ENCODE results near the gene BMP6. TPM values are rescaled to one million over a fixed set of nuclear protein-coding genes. Genes with fewer than 3 reads are reported as not detected.

The BMP6 gene
- total RNA-seq, 2 experiments from 2014 or later: 0.14 to 0.27 TPM

GRCh38 chr6:7749478-7749877 is 23.6 kb downstream of the BMP6 start:
- ChIA-PET CTCF (interaction anchor here (0.7 kb wide), 1 partner anchor 85 kb away, joined by 4 read pairs; no protein-coding TSS in a partner anchor), POLR2A (no interaction called here)
- no peaks in the 10 kb centered on the region for H3K36me3 Mint-ChIP-seq (ENCODE audit: low read depth)
- intact Hi-C loops (cut with DNase I, micrococcal nuclease): no loop called here
- no peak for DNase-seq
- ATAC-seq: no peak
- H3K4me3 Mint-ChIP-seq: no peak overlapping the region
- no peaks in the 10 kb centered on the region for H3K9me3 Mint-ChIP-seq (ENCODE audit: low read depth)
- peaks cover 16% of the 10 kb centered on the region for H3K27me3 Mint-ChIP-seq
- H3K27ac Mint-ChIP-seq: no peak overlapping the region
- H3K4me1 Mint-ChIP-seq: no peaks in the 10 kb centered on the region

GRCh38 chr6:7750197-7750596 is 24.3 kb downstream of the BMP6 start:
- ATAC-seq: no peak
- Mint-ChIP-seq H3K36me3 (ENCODE audit: low read depth) (no peaks in the 10 kb centered on the region), H3K27me3 (peaks cover 13% of the 10 kb centered on the region), H3K9me3 (ENCODE audit: low read depth) (no peaks in the 10 kb centered on the region), H3K4me3 (no peak overlapping the region), H3K27ac (no peak overlapping the region), H3K4me1 (no peaks in the 10 kb centered on the region)
- ChIA-PET CTCF (interaction anchor here (1.0 kb wide), 1 partner anchor 17 kb away, joined by 4 read pairs; no protein-coding TSS in a partner anchor), POLR2A (no interaction called here)
- DNase-seq: no peak
- intact Hi-C loops (cut with DNase I, micrococcal nuclease): no loop called here

- intact Hi-C loops (cut with DNase I, micrococcal nuclease): no loop called here
- DNase-seq (no peak), ATAC-seq (no peak)
- H3K27ac Mint-ChIP-seq: no peak overlapping the region
- ChIA-PET CTCF (no interaction called here), POLR2A (no interaction called here)
- no peaks in the 10 kb centered on the region for H3K36me3 Mint-ChIP-seq (ENCODE audit: low read depth)
- H3K9me3 Mint-ChIP-seq (ENCODE audit: low read depth): no peaks in the 10 kb centered on the region
- peaks cover 30% of the 10 kb centered on the region for H3K27me3 Mint-ChIP-seq
- H3K4me1 Mint-ChIP-seq: no peaks in the 10 kb centered on the region
- H3K4me3 Mint-ChIP-seq: no peak overlapping the region
These were observed 32.6 kb downstream of the BMP6 start for GRCh38 chr6:7758456-7758855.

GRCh38 chr6:7759320-7759719 is 33.4 kb downstream of the BMP6 start:
- no peak for ATAC-seq

GRCh38 chr6:7761051-7761450 is 35.2 kb downstream of the BMP6 start:
- intact Hi-C loops (cut with DNase I, micrococcal nuclease): no loop called here
- no peaks in the 10 kb centered on the region for H3K4me1 Mint-ChIP-seq
- POLR2A ChIA-PET: no interaction called here
- H3K36me3 Mint-ChIP-seq (ENCODE audit: low read depth): no peaks in the 10 kb centered on the region
- H3K27me3 Mint-ChIP-seq: peaks cover 23% of the 10 kb centered on the region
- H3K9me3 Mint-ChIP-seq (ENCODE audit: low read depth): no peaks in the 10 kb centered on the region
- DNase-seq (no peak), ATAC-seq (no peak)
- CTCF ChIA-PET: no interaction called here
- H3K27ac Mint-ChIP-seq: no peak overlapping the region
- no peak overlapping the region for H3K4me3 Mint-ChIP-seq

More at GRCh38 chr6:7759320-7759719, 33.4 kb downstream of the BMP6 start:
- Mint-ChIP-seq H3K27me3 (peaks cover 25% of the 10 kb centered on the region), H3K9me3 (ENCODE audit: low read depth) (no peaks in the 10 kb centered on the region), H3K27ac (no peak overlapping the region), H3K4me1 (no peaks in the 10 kb centered on the region), H3K36me3 (ENCODE audit: low read depth) (no peaks in the 10 kb centered on the region), H3K4me3 (no peak overlapping the region)
- no peak for DNase-seq
- POLR2A ChIA-PET: no interaction called here
- intact Hi-C loops (cut with DNase I, micrococcal nuclease): no loop called here
- CTCF ChIA-PET: no interaction called here

- CTCF ChIA-PET: interaction anchor here (0.5 to 0.6 kb wide), 2 partner anchors 40 to 46 kb away, joined by 3 to 5 read pairs; no protein-coding TSS in a partner anchor
- H3K36me3 Mint-ChIP-seq (ENCODE audit: low read depth): no peaks in the 10 kb centered on the region
These were observed 36.9 kb downstream of the BMP6 start for GRCh38 chr6:7762760-7763159.

GRCh38 chr6:7763881-7764280 is 38.0 kb downstream of the BMP6 start:
- CTCF ChIA-PET: no interaction called here
- H3K4me1 Mint-ChIP-seq: no peaks in the 10 kb centered on the region
- ATAC-seq: no peak

More at GRCh38 chr6:7762760-7763159, 36.9 kb downstream of the BMP6 start:
- intact Hi-C loops (cut with DNase I, micrococcal nuclease): no loop called here
- Mint-ChIP-seq H3K27ac (no peak overlapping the region), H3K4me1 (no peaks in the 10 kb centered on the region), H3K4me3 (no peak overlapping the region), H3K9me3 (ENCODE audit: low read depth) (no peaks in the 10 kb centered on the region), H3K27me3 (peaks cover 15% of the 10 kb centered on the region)
- POLR2A ChIA-PET: no interaction called here
- no peak for DNase-seq
- no peak for ATAC-seq

GRCh38 chr6:7765575-7766325 is 39.9 kb downstream of the BMP6 start:
- DNase-seq: no peak
- POLR2A ChIA-PET: no interaction called here
- Mint-ChIP-seq H3K27ac (no peak overlapping the region), H3K27me3 (peaks cover 7% of the 10 kb centered on the region), H3K4me1 (no peaks in the 10 kb centered on the region), H3K4me3 (no peak overlapping the region), H3K36me3 (ENCODE audit: low read depth) (no peaks in the 10 kb centered on the region), H3K9me3 (ENCODE audit: low read depth) (no peaks in the 10 kb centered on the region)
- intact Hi-C loops (cut with DNase I, micrococcal nuclease): no loop called here
- CTCF ChIA-PET: interaction anchor here (0.5 kb wide), 1 partner anchor 176 kb away, joined by 3 read pairs; no protein-coding TSS in a partner anchor
- ATAC-seq: no peak

More at GRCh38 chr6:7763881-7764280, 38.0 kb downstream of the BMP6 start:
- Mint-ChIP-seq H3K27ac (no peak overlapping the region), H3K4me3 (no peak overlapping the region), H3K27me3 (peaks cover 11% of the 10 kb centered on the region), H3K9me3 (ENCODE audit: low read depth) (no peaks in the 10 kb centered on the region), H3K36me3 (ENCODE audit: low read depth) (no peaks in the 10 kb centered on the region)
- intact Hi-C loops (cut with DNase I, micrococcal nuclease): no loop called here
- POLR2A ChIA-PET: no interaction called here
- no peak for DNase-seq

GRCh38 chr6:7769702-7770101 is 43.8 kb downstream of the BMP6 start:
- Mint-ChIP-seq H3K27me3 (peaks cover 2% of the 10 kb centered on the region), H3K9me3 (ENCODE audit: low read depth) (no peaks in the 10 kb centered on the region), H3K4me1 (no peaks in the 10 kb centered on the region), H3K27ac (no peak overlapping the region), H3K4me3 (no peak overlapping the region), H3K36me3 (ENCODE audit: low read depth) (no peaks in the 10 kb centered on the region)
- POLR2A ChIA-PET: no interaction called here
- ATAC-seq: no peak
- CTCF ChIA-PET: no interaction called here
- no peak for DNase-seq
- intact Hi-C loops (cut with DNase I, micrococcal nuclease): no loop called here

GRCh38 chr6:7770111-7770510 is 44.2 kb downstream of the BMP6 start:
- peaks cover 2% of the 10 kb centered on the region for H3K27me3 Mint-ChIP-seq
- intact Hi-C loops (cut with DNase I, micrococcal nuclease): no loop called here
- ChIA-PET CTCF (interaction anchor here (1.0 kb wide), 1 partner anchor 39 kb away, joined by 4 read pairs; no protein-coding TSS in a partner anchor), POLR2A (no interaction called here)
- DNase-seq: no peak
- H3K9me3 Mint-ChIP-seq (ENCODE audit: low read depth): no peaks in the 10 kb centered on the region
- H3K4me3 Mint-ChIP-seq: no peak overlapping the region
- no peaks in the 10 kb centered on the region for H3K4me1 Mint-ChIP-seq
- H3K36me3 Mint-ChIP-seq (ENCODE audit: low read depth): no peaks in the 10 kb centered on the region
- ATAC-seq: no peak
- no peak overlapping the region for H3K27ac Mint-ChIP-seq

- H3K36me3 Mint-ChIP-seq (ENCODE audit: low read depth): no peaks in the 10 kb centered on the region
- H3K9me3 Mint-ChIP-seq (ENCODE audit: low read depth): no peaks in the 10 kb centered on the region
- H3K27me3 Mint-ChIP-seq: peaks cover 4% of the 10 kb centered on the region
- H3K4me1 Mint-ChIP-seq: no peaks in the 10 kb centered on the region
- no peak for ATAC-seq
- H3K27ac Mint-ChIP-seq: no peak overlapping the region
- no peak overlapping the region for H3K4me3 Mint-ChIP-seq
- no peak for DNase-seq
- ChIA-PET CTCF (interaction anchor here (1.0 kb wide), 1 partner anchor 40 kb away, joined by 4 read pairs; no protein-coding TSS in a partner anchor), POLR2A (no interaction called here)
- intact Hi-C loops (cut with DNase I, micrococcal nuclease): no loop called here
These were observed 44.7 kb downstream of the BMP6 start for GRCh38 chr6:7770601-7771000.

GRCh38 chr6:7773322-7773721 is 47.4 kb downstream of the BMP6 start:
- ATAC-seq (no peak), DNase-seq (no peak)
- Mint-ChIP-seq H3K4me3 (no peak overlapping the region), H3K9me3 (ENCODE audit: low read depth) (no peaks in the 10 kb centered on the region), H3K27me3 (peaks cover 8% of the 10 kb centered on the region), H3K4me1 (no peaks in the 10 kb centered on the region), H3K36me3 (ENCODE audit: low read depth) (no peaks in the 10 kb centered on the region), H3K27ac (no peak overlapping the region)
- ChIA-PET POLR2A (no interaction called here), CTCF (no interaction called here)
- intact Hi-C loops (cut with DNase I, micrococcal nuclease): no loop called here

Data from activated CD4-positive, alpha-beta T cell treated with anti-CD3 and anti-CD28 coated beads for 36 hours (primary cell).